Measurements from ENCODE around the gene ZNF438. TPM values are rescaled to one million over a fixed set of nuclear protein-coding genes. Genes with fewer than 3 reads are reported as not detected.

The ZNF438 gene, protein sequence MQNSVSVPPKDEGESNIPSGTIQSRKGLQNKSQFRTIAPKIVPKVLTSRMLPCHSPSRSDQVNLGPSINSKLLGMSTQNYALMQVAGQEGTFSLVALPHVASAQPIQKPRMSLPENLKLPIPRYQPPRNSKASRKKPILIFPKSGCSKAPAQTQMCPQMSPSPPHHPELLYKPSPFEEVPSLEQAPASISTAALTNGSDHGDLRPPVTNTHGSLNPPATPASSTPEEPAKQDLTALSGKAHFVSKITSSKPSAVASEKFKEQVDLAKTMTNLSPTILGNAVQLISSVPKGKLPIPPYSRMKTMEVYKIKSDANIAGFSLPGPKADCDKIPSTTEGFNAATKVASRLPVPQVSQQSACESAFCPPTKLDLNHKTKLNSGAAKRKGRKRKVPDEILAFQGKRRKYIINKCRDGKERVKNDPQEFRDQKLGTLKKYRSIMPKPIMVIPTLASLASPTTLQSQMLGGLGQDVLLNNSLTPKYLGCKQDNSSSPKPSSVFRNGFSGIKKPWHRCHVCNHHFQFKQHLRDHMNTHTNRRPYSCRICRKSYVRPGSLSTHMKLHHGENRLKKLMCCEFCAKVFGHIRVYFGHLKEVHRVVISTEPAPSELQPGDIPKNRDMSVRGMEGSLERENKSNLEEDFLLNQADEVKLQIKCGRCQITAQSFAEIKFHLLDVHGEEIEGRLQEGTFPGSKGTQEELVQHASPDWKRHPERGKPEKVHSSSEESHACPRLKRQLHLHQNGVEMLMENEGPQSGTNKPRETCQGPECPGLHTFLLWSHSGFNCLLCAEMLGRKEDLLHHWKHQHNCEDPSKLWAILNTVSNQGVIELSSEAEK
- total RNA-seq: 10 to 100 TPM in 1 of 2 donors, 1 to 10 TPM in 1; 7.8 to 11.7 TPM
- polyA plus RNA-seq: 10 to 100 TPM in 1 of 2 donors, 1 to 10 TPM in 1; 8.6 to 19.2 TPM
- long read RNA-seq, donor 1, partial matches to known transcripts: 14 of 14 reads
- long read RNA-seq, donor 1, other reads (novel, unspliced or antisense): 0 of 14 reads
- long read RNA-seq, donor 2: 0 reads
- long read RNA-seq, donor 3: 0 reads
- long read RNA-seq, donor 4: 0 reads
- long read RNA-seq, donor 5: 0 reads

DNA sequence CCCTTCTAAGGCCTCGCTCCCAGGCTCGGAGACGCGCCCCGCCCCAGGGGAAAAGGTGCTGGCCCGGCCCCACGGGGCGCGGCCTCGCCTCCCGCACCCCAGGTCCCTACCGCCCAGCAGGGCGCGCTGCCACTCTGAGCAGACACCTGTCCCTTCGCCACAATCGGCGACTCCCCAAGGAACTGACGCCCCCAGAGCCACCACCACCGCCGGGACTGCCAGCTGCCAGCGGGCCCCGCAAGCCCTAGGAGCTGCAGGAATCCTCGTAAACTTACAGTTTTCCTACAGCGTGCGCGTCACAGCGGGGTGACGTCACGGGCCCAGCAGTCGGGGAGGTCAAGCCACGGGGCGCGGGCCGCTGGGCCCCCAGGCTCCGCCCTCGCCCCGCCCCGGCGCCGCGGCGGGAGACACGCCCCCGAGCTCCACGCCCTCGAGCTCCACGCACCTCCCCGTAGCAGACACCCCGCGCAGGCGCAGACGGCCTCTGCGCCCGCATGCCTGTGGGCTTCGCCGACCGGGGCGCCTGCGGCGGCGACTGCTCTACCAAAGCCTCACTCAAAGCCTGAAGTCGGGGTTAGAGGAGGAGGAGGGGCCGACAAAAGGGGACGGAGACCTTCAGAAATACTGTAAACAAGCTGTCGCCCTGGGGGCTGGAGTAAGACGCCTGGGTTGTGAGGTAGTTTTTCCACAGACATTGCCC lies at the start of gene ZNF438:
Gene ZNF438, minus strand, starts transcription at position 308 of the 700 bp plus-strand sequence. CDS start 154,831 bp downstream, outside the sequence.
- no peaks in the 10 kb centered on the region for H3K27me3 ChIP-seq (ENCODE audit: control insufficient read depth in 3 of 3, insufficient read depth in 3 of 3, low read length in 2 of 3)
- TF ChIP-seq, protein P1, sequence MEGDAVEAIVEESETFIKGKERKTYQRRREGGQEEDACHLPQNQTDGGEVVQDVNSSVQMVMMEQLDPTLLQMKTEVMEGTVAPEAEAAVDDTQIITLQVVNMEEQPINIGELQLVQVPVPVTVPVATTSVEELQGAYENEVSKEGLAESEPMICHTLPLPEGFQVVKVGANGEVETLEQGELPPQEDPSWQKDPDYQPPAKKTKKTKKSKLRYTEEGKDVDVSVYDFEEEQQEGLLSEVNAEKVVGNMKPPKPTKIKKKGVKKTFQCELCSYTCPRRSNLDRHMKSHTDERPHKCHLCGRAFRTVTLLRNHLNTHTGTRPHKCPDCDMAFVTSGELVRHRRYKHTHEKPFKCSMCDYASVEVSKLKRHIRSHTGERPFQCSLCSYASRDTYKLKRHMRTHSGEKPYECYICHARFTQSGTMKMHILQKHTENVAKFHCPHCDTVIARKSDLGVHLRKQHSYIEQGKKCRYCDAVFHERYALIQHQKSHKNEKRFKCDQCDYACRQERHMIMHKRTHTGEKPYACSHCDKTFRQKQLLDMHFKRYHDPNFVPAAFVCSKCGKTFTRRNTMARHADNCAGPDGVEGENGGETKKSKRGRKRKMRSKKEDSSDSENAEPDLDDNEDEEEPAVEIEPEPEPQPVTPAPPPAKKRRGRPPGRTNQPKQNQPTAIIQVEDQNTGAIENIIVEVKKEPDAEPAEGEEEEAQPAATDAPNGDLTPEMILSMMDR (IDR thresholded peaks at IDR 0.05; ENCODE audit: control extremely low read depth, extremely low read depth): peak; percentile 40
- H3K27ac ChIP-seq (ENCODE audit: low read depth in 1 of 2, low read length in 1 of 2): peak within 1 kb of the TSS; percentile 98 to 100
- 0% methylated on average over 65 to 66 of the region's 66 CpGs for WGBS, 2 donors
- H3K4me3 ChIP-seq: peak within 1 kb of the TSS; percentile 64
- peaks cover 0 to 2% (median 0%) of the 10 kb centered on the region in 4 donors for H3K9me3 ChIP-seq (ENCODE audit: control insufficient read depth in 4 of 4, insufficient read depth in 3 of 4, low read length in 3 of 4)
- ATAC-seq (ENCODE audit: insufficient read depth, low FRiP score): peak; percentile 95
- peaks cover 4 to 13% (median 8%) of the 10 kb centered on the region in 5 donors for H3K4me1 ChIP-seq (ENCODE audit: control insufficient read depth in 5 of 5, insufficient read depth in 5 of 5, low read length in 5 of 5)
- peak within 1 kb of the TSS; percentile 80 to 100 for H3K9ac ChIP-seq (ENCODE audit: insufficient read depth in 1 of 2, low read length in 2 of 2)
- H3K36me3 ChIP-seq (ENCODE audit: control insufficient read depth in 4 of 4, insufficient read depth in 4 of 4, low read length in 4 of 4): no peaks in the 10 kb centered on the region
- DNase-seq: peak; percentile 96 to 97 (median 97)

DNA sequence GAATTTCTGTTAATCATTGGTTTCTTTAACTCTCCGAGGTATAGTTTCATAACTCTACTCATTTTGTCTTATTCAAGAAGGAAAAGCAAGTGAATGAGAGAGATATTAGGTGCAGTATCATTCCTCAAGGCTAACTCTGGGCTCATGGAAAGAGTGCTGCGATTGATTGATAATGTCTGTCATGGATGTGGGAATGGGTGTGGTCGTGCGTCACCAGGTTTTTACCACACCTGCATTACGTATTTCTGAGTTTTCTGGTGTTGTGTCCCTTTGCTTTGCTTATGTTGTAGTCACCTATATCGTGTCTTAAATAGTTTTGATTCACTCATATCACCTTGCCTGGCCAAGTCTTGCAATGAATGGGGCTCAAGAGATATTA lies 44.9 kb upstream of the ZNF438 start:
- H3K27ac ChIP-seq (ENCODE audit: low read depth in 1 of 2, low read length in 1 of 2): no peak overlapping the region
- no peaks in the 10 kb centered on the region for H3K27me3 ChIP-seq (ENCODE audit: control insufficient read depth in 3 of 3, insufficient read depth in 3 of 3, low read length in 2 of 3)
- no peak overlapping the region for H3K9ac ChIP-seq (ENCODE audit: insufficient read depth in 1 of 2, low read length in 2 of 2)
- ATAC-seq (ENCODE audit: insufficient read depth, low FRiP score) (no peak), DNase-seq (no peak)
- no peaks in the 10 kb centered on the region for H3K36me3 ChIP-seq (ENCODE audit: control insufficient read depth in 4 of 4, insufficient read depth in 4 of 4, low read length in 4 of 4)
- WGBS, 2 donors: 87 to 97% methylated on average over 6 of the region's 6 CpGs
- TF ChIP-seq, protein P1 (IDR thresholded peaks at IDR 0.05; ENCODE audit: control extremely low read depth, extremely low read depth): no peak
- H3K9me3 ChIP-seq (ENCODE audit: control insufficient read depth in 4 of 4, insufficient read depth in 3 of 4, low read length in 3 of 4): peaks cover 0 to 2% (median 0%) of the 10 kb centered on the region in 4 donors
- H3K4me3 ChIP-seq: no peak overlapping the region
- peaks cover 0 to 34% (median 8%) of the 10 kb centered on the region in 5 donors for H3K4me1 ChIP-seq (ENCODE audit: control insufficient read depth in 5 of 5, insufficient read depth in 5 of 5, low read length in 5 of 5)

DNA sequence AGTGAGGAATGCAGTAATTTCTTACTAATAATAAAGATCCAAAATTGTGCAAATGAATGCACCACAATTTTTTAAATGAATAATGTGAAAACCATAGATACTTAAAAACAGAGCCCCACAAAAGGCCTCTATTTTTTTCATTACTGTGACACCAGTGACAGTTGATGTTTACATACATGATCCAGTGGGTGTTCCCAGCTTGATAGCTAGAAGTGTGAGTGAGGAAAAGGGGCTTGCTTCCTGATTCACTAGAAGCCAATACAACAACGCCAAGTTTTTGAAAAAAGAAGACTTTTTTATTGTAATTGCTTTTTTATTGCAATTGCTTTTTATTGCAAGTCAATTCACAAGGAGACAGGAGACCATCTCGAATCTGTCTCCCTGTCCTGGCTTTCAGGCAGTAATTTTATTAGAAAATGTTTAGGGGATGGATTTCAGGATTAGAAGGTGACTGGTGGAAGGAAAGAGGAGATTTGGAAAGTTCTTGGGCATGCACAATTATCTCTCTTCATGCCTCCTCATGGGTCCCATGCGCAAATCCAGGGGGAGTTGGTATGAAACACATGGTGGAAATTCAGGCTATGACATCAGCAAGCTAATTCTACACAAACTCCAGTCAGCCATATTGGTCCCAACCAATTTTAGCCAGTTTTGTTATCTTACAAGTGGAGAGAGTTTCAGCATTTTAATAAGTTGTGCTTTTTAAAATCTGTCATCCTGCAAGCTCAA lies 44.4 kb upstream of the ZNF438 start:
- 78 to 82% methylated on average over 3 of the region's 3 CpGs for WGBS, 2 donors
- H3K27ac ChIP-seq (ENCODE audit: low read depth in 1 of 2, low read length in 1 of 2): peak overlapping the region in 1 of 2 donors; percentile 15
- no peak for ATAC-seq (ENCODE audit: insufficient read depth, low FRiP score)

More for the DNA sequence above, 44.4 kb upstream of the ZNF438 start:
- H3K4me1 ChIP-seq (ENCODE audit: control insufficient read depth in 5 of 5, insufficient read depth in 5 of 5, low read length in 5 of 5): peaks cover 0 to 34% (median 8%) of the 10 kb centered on the region in 5 donors
- H3K9ac ChIP-seq (ENCODE audit: insufficient read depth in 1 of 2, low read length in 2 of 2): no peak overlapping the region
- peaks cover 0 to 2% (median 0%) of the 10 kb centered on the region in 4 donors for H3K9me3 ChIP-seq (ENCODE audit: control insufficient read depth in 4 of 4, insufficient read depth in 3 of 4, low read length in 3 of 4)
- no peak overlapping the region for H3K4me3 ChIP-seq
- H3K36me3 ChIP-seq (ENCODE audit: control insufficient read depth in 4 of 4, insufficient read depth in 4 of 4, low read length in 4 of 4): no peaks in the 10 kb centered on the region
- TF ChIP-seq, protein P1 (IDR thresholded peaks at IDR 0.05; ENCODE audit: control extremely low read depth, extremely low read depth): no peak
- no peaks in the 10 kb centered on the region for H3K27me3 ChIP-seq (ENCODE audit: control insufficient read depth in 3 of 3, insufficient read depth in 3 of 3, low read length in 2 of 3)
- peak; percentile 63 to 95 (median 92) for DNase-seq

All from lung (tissue), 16 donors.